Measurements from ENCODE around the gene CREB5.

- no peak for TF ChIP-seq POLR2A (IDR thresholded peaks at IDR 0.05)
- TF ChIP-seq EP300 (IDR thresholded peaks at IDR 0.05), result no peak
These were observed at the start of gene CREB5 for GRCh38 chr7:28411876-28412662.
